ENCODE data around the gene PLAU. TPM values are rescaled to one million over a fixed set of nuclear protein-coding genes. Genes with fewer than 3 reads are reported as not detected.

The PLAU gene
- total and polyA plus RNA-seq, 10 of the 15 experiments (the other 5 are each of a cell fraction or from before 2014, with no cell fraction given): 2.5 to 20.9 (median 11.5) TPM

- TF ChIP-seq, protein P1, sequence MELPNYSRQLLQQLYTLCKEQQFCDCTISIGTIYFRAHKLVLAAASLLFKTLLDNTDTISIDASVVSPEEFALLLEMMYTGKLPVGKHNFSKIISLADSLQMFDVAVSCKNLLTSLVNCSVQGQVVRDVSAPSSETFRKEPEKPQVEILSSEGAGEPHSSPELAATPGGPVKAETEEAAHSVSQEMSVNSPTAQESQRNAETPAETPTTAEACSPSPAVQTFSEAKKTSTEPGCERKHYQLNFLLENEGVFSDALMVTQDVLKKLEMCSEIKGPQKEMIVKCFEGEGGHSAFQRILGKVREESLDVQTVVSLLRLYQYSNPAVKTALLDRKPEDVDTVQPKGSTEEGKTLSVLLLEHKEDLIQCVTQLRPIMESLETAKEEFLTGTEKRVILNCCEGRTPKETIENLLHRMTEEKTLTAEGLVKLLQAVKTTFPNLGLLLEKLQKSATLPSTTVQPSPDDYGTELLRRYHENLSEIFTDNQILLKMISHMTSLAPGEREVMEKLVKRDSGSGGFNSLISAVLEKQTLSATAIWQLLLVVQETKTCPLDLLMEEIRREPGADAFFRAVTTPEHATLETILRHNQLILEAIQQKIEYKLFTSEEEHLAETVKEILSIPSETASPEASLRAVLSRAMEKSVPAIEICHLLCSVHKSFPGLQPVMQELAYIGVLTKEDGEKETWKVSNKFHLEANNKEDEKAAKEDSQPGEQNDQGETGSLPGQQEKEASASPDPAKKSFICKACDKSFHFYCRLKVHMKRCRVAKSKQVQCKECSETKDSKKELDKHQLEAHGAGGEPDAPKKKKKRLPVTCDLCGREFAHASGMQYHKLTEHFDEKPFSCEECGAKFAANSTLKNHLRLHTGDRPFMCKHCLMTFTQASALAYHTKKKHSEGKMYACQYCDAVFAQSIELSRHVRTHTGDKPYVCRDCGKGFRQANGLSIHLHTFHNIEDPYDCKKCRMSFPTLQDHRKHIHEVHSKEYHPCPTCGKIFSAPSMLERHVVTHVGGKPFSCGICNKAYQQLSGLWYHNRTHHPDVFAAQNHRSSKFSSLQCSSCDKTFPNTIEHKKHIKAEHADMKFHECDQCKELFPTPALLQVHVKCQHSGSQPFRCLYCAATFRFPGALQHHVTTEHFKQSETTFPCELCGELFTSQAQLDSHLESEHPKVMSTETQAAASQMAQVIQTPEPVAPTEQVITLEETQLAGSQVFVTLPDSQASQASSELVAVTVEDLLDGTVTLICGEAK (IDR thresholded peaks at IDR 0.05; ENCODE audit: borderline replicate concordance): no peak
- TF ChIP-seq NFYB (IDR thresholded peaks at IDR 0.05; ENCODE audit: insufficient read depth, low read depth, low read length): no peak
- no peak for TF ChIP-seq SPI1 (IDR thresholded peaks at IDR 0.05; ENCODE audit: borderline replicate concordance, insufficient read depth, low read depth, low read length)
Measured at GRCh38 chr10:73891540-73891939, 19.4 kb upstream of the PLAU start (continued).

- no TSS peak for BruUV-seq (replicated peaks)
- Histone ChIP-seq H3K9me3 (replicated peaks; ENCODE audit: control insufficient read depth, insufficient read depth, low read length) (no peaks in the 10 kb centered on the region), H3K4me3 (no peak overlapping the region), H3K79me2 (ENCODE audit: control insufficient read depth, insufficient read depth, low read length) (no peaks in the 10 kb centered on the region), H3K27ac (ENCODE audit: control insufficient read depth, insufficient read depth) (no peak overlapping the region), H4K20me1 (ENCODE audit: control insufficient read depth, insufficient read depth) (no peaks in the 10 kb centered on the region), H3K9ac (ENCODE audit: control insufficient read depth, insufficient read depth, low read length) (no peak overlapping the region), H2AFZ (ENCODE audit: control insufficient read depth, low read depth, low read length) (no peak overlapping the region), H3K4me1 (ENCODE audit: control insufficient read depth, insufficient read depth, low read length) (peaks cover 6% of the 10 kb centered on the region), H3K36me3 (ENCODE audit: control insufficient read depth in 2 of 2, insufficient read depth in 2 of 2, low read length in 1 of 2) (no peaks in the 10 kb centered on the region), H3K4me2 (ENCODE audit: control insufficient read depth, insufficient read depth) (no peak overlapping the region), H3K27me3 (replicated peaks in 1 of 2; ENCODE audit: control insufficient read depth in 2 of 2, insufficient read depth in 2 of 2, low read length in 1 of 2) (no peaks in the 10 kb centered on the region)
- POLR2A ChIA-PET: interaction anchor here (6.9 kb wide), 1 partner anchor 48 kb away, joined by 32 read pairs; no protein-coding TSS in a partner anchor
- in situ Hi-C loops (cut with MboI) (loop anchor here (5.0 to 25.0 kb wide), 2 partner anchors 45 to 195 kb away; no protein-coding TSS in a partner anchor), intact Hi-C loops (cut with micrococcal nuclease; ENCODE audit: unreplicated experiment) (no loop called here)
- CTCF ChIA-PET: interaction anchor here (0.9 to 19.8 kb wide), 8 partner anchors 7 to 210 kb away, joined by 4 to 930 read pairs (median 48); partner anchors contain the start of gene PLAU
- TF ChIP-seq ZBED1 (IDR thresholded peaks at IDR 0.05; ENCODE audit: borderline replicate concordance) (no peak), ZNF217 (IDR thresholded peaks at IDR 0.05) (no peak), CEBPZ (IDR thresholded peaks at IDR 0.05; ENCODE audit: low read depth, low read length) (no peak), SREBF2 (IDR thresholded peaks at IDR 0.05; ENCODE audit: low read length) (no peak), TAF1 (IDR thresholded peaks at IDR 0.05; ENCODE audit: borderline replicate concordance, low read depth, low read length) (no peak), CEBPB (IDR thresholded peaks at IDR 0.05; ENCODE audit: borderline replicate concordance in 1 of 2, low read depth in 2 of 2, low read length in 2 of 2) (no peak), MYB (IDR thresholded peaks at IDR 0.05; ENCODE audit: borderline replicate concordance, low read depth, low read length) (no peak), CBFB (IDR thresholded peaks at IDR 0.05; ENCODE audit: low read depth) (no peak)
- SMC1A ChIA-PET (ENCODE audit: uncharacterized antibody, unreplicated experiment): interaction anchor here (0.5 to 27.4 kb wide), 11 partner anchors 7 to 210 kb away, joined by 3 to 1048 read pairs (median 14); partner anchors contain the start of gene PLAU
- ATAC-seq: no peak
- no peak for FAIRE-seq
- 49% methylated on average over 10 of the region's 10 CpGs for WGBS (ENCODE audit: insufficient coverage, insufficient replicate concordance, low lambda C conversion rate, missing lambda C conversion rate)
- RAD21 ChIA-PET (ENCODE audit: unreplicated experiment): interaction anchor here (1.0 to 21.4 kb wide), 7 partner anchors 8 to 846 kb away, joined by 3 to 616 read pairs (median 5); no protein-coding TSS in a partner anchor
- no peak for DNase-seq (ENCODE audit: low read depth, low spot score)
Measured at GRCh38 chr10:73892310-73893030, 18.5 kb upstream of the PLAU start.

All from GM12878 (cell line).